Upper lobe of right lung (tissue), 1 donor: ENCODE measurements around the gene RPTOR. TPM values are rescaled to one million over a fixed set of nuclear protein-coding genes. Genes with fewer than 3 reads are reported as not detected.

ENCODE experiments used
- ATAC-seq: fragments of 200-7000 bp; cut with Tn5 transposase; one replicate; pipeline ENCODE4 v1.9.1; 2020; ENCODE audit warnings: mild to moderate bottlenecking, moderate library complexity
- DNase-seq: peaks from one replicate; pipeline ENCODE4 v3.0.0-alpha.2; 2020
- H3K27ac ChIP-seq: fragments of 200-600 bp; one replicate; pipeline ENCODE4 v1.8.0; 2022
- H3K27me3 ChIP-seq: fragments of 200-600 bp; one replicate; pipeline ENCODE4 v1.8.0; 2022; ENCODE audit warnings: mild to moderate bottlenecking
- H3K36me3 ChIP-seq: fragments of 200-600 bp; one replicate; pipeline ENCODE4 v1.8.0; 2022
- H3K4me1 ChIP-seq: fragments of 200-600 bp; one replicate; pipeline ENCODE4 v1.8.0; 2022
- H3K4me3 ChIP-seq: fragments of 200-600 bp; one replicate; pipeline ENCODE4 v1.8.0; 2022; ENCODE audit warnings: mild to moderate bottlenecking
- H3K9me3 ChIP-seq: fragments of 200-600 bp; one replicate; pipeline ENCODE4 v1.8.0; 2022
- CTCF ChIP-seq: fragments of 200-600 bp; IDR thresholded peaks from one replicate; pipeline ENCODE4 v1.8.0; 2022; ENCODE audit warnings: antibody characterized with exemption
- intact Hi-C: fragments of 100-400 bp; cut with DNase I; formaldehyde crosslinking; loops from one replicate; pipeline ENCODE4 v1.11.0; 2022
- total RNA-seq: library from RNA; stranded (reverse); fragmentation: NEBNext Ultra II Directional; extraction: Animal tissue kit (Norgen Biotek cat#: 25700); gene quantifications from one replicate; pipeline ENCODE4 v1.2.1, GENCODE V29; 2021
- donor health status: DM: no; HTN: yes; CAD: no; lungs with severe emphysema.

The RPTOR gene
- total RNA-seq, 1 donor from 2014 or later = 35.4 TPM

GRCh38 chr17:80882323-80882722, 337.7 kb downstream of the RPTOR start:
- Histone ChIP-seq H3K4me3 (no peak overlapping the region), H3K27ac (no peak overlapping the region), H3K27me3 (no peaks in the 10 kb centered on the region), H3K36me3 (peaks cover 52% of the 10 kb centered on the region), H3K9me3 (no peaks in the 10 kb centered on the region), H3K4me1 (no peaks in the 10 kb centered on the region)
- no peak for DNase-seq
- no peak for TF ChIP-seq CTCF
- ATAC-seq = no peak
- intact Hi-C loops = no loop called here

- Histone ChIP-seq H3K4me1 (no peaks in the 10 kb centered on the region), H3K9me3 (no peaks in the 10 kb centered on the region), H3K27me3 (no peaks in the 10 kb centered on the region), H3K4me3 (no peak overlapping the region), H3K36me3 (peaks cover 52% of the 10 kb centered on the region), H3K27ac (no peak overlapping the region)
- intact Hi-C loops = no loop called here
- no peak for TF ChIP-seq CTCF
- ATAC-seq = no peak
- DNase-seq = no peak
Measured at GRCh38 chr17:80882926-80883685, 338.5 kb downstream of the RPTOR start.

- Histone ChIP-seq H3K27ac (no peak overlapping the region), H3K4me1 (no peaks in the 10 kb centered on the region), H3K27me3 (no peaks in the 10 kb centered on the region), H3K9me3 (no peaks in the 10 kb centered on the region), H3K4me3 (no peak overlapping the region), H3K36me3 (peaks cover 59% of the 10 kb centered on the region)
- ATAC-seq (no peak), DNase-seq (no peak)
- TF ChIP-seq CTCF = no peak
- intact Hi-C loops = no loop called here
Measured at GRCh38 chr17:80883831-80884735, 339.4 kb downstream of the RPTOR start.

GRCh38 chr17:80884811-80885210, 340.2 kb downstream of the RPTOR start:
- Histone ChIP-seq H3K27ac (no peak overlapping the region), H3K4me3 (no peak overlapping the region), H3K9me3 (no peaks in the 10 kb centered on the region), H3K36me3 (peaks cover 59% of the 10 kb centered on the region), H3K4me1 (no peaks in the 10 kb centered on the region), H3K27me3 (no peaks in the 10 kb centered on the region)
- DNase-seq (no peak), ATAC-seq (no peak)
- no peak for TF ChIP-seq CTCF
- intact Hi-C loops = no loop called here

GRCh38 chr17:80885947-80886582, 341.4 kb downstream of the RPTOR start:
- ATAC-seq = no peak
- DNase-seq = no peak
- Histone ChIP-seq H3K36me3 (peaks cover 50% of the 10 kb centered on the region), H3K4me3 (no peak overlapping the region), H3K4me1 (no peaks in the 10 kb centered on the region), H3K9me3 (no peaks in the 10 kb centered on the region), H3K27me3 (no peaks in the 10 kb centered on the region), H3K27ac (no peak overlapping the region)
- intact Hi-C loops = no loop called here
- no peak for TF ChIP-seq CTCF
